PFSK-1 (cell line): Measurements from ENCODE around the gene USP13.

Experiments used
- POLR2AphosphoS5 ChIP-seq: IDR thresholded peaks from 2 replicates; pipeline ENCODE4 v1.6.1; 2012; ENCODE audit warnings: low read depth, mild to moderate bottlenecking, control low read depth, low read length, moderate library complexity
- SIN3A ChIP-seq: IDR thresholded peaks from 2 replicates; pipeline ENCODE4 v1.6.1; 2012; ENCODE audit warnings: mild to moderate bottlenecking, low read length, moderate library complexity, borderline replicate concordance; ENCODE audit not compliant: insufficient read depth

- TF ChIP-seq SIN3A (no peak), POLR2AphosphoS5 (no peak)
Measured at GRCh38 chr3:179694731-179695130, 41.9 kb downstream of the USP13 start.
